Measurements from ENCODE around the gene NKX2-3. TPM values are rescaled to one million over a fixed set of nuclear protein-coding genes. Genes with fewer than 3 reads are reported as not detected.

NKX2-3 gene
- total and polyA plus RNA-seq, 2 of the 8 experiments (the other 6 are each of a cell fraction or from before 2014, with no cell fraction given) = not detected

GRCh38 chr10:99531026-99531695, 1.6 kb upstream of the NKX2-3 start:
- H3K79me2 ChIP-seq (ENCODE audit: control insufficient read depth in 1 of 2, insufficient read depth in 2 of 2, low read length in 2 of 2) = no peaks in the 10 kb centered on the region
- DNase-seq (ENCODE audit: low read depth in 1 of 2, low spot score in 2 of 2) (peak in 1 of 2 experiments; percentile 77), FAIRE-seq (no peak)
- no peak overlapping the region for H2AFZ ChIP-seq (ENCODE audit: low read length)
- H3K23me2 ChIP-seq (ENCODE audit: low read depth, low read length) = no peaks in the 10 kb centered on the region; the same call in 1 of the 2 replicates
- H3K14ac ChIP-seq (ENCODE audit: insufficient read length) = no peak overlapping the region
- no peak overlapping the region for H2BK5ac ChIP-seq (ENCODE audit: low read depth, low read length)
- H2BK20ac ChIP-seq (ENCODE audit: low read length) = no peak overlapping the region
- H3K18ac ChIP-seq (ENCODE audit: extremely low read depth, low read length) = no peak overlapping the region
- POLR2A ChIA-PET (ENCODE audit: partially characterized antibody) = interaction anchor here (0.8 to 2.2 kb wide), 4 partner anchors 8 to 101 kb away, joined by 3 to 7 read pairs (median 4); partner anchors contain the start of gene GOT1
- no peak overlapping the region for H4K91ac ChIP-seq (replicated peaks; ENCODE audit: insufficient read length, low read length)
- CTCF ChIA-PET (ENCODE audit: partially characterized antibody) = interaction anchor here (1.3 to 1.8 kb wide), 6 partner anchors 10 to 95 kb away, joined by 3 to 6 read pairs (median 4); no protein-coding TSS in a partner anchor
- H2BK120ac ChIP-seq (replicated peaks; ENCODE audit: low read depth, low read length) = no peak overlapping the region
- no peak overlapping the region for H4K5ac ChIP-seq (ENCODE audit: insufficient read length, low read depth, low read length)
- no peak overlapping the region for H3K23ac ChIP-seq (ENCODE audit: insufficient read length)
- H3K9ac ChIP-seq (replicated peaks in 1 of 4; ENCODE audit: extremely low read depth in 1 of 4, low read depth in 3 of 4, low read length in 3 of 4) = no peak overlapping the region
- peaks cover 94 to 100% (median 97%) of the 10 kb centered on the region in 4 experiments for H3K27me3 ChIP-seq (replicated peaks in 1 of 4; ENCODE audit: control insufficient read depth in 3 of 4, extremely low read depth in 1 of 4, insufficient read depth in 3 of 4, low read length in 3 of 4)
- no peaks in the 10 kb centered on the region for H3K9me3 ChIP-seq (ENCODE audit: insufficient read depth in 2 of 2, low read depth in 1 of 2, low read length in 1 of 2)
- WGBS, 2 experiments (ENCODE audit: extremely low coverage in 1 of 2, insufficient coverage in 1 of 2, insufficient read length in 1 of 2, insufficient replicate concordance in 2 of 2, low coverage in 1 of 2, low lambda C conversion rate in 2 of 2, missing lambda C conversion rate in 1 of 2) = 7% methylated on average over 37 of the region's 40 CpGs; no CpG with 5 or more reads in 1 of the 2 experiments
- no peak overlapping the region for H3K56ac ChIP-seq (replicated peaks; ENCODE audit: insufficient read length, low read depth, low read length)
- H3K79me1 ChIP-seq (ENCODE audit: low read depth, low read length) = no peaks in the 10 kb centered on the region
- peak overlapping the region; percentile 53 to 61 for H3K4me2 ChIP-seq (ENCODE audit: insufficient read depth in 1 of 2, low read depth in 2 of 2, low read length in 2 of 2)
- H3K4me1 ChIP-seq (replicated peaks in 1 of 4; ENCODE audit: control insufficient read depth in 3 of 4, insufficient read depth in 4 of 4, low read length in 3 of 4) = peaks cover 0 to 45% (median 28%) of the 10 kb centered on the region in 4 experiments; a peak in 6 of 7 replicates
- no peak overlapping the region for H2BK12ac ChIP-seq (ENCODE audit: low read depth, low read length)
- H2BK15ac ChIP-seq (ENCODE audit: low read length) = no peak overlapping the region
- H3K4ac ChIP-seq (replicated peaks; ENCODE audit: insufficient read length, low read depth, low read length) = no peak overlapping the region
- H2AK5ac ChIP-seq (ENCODE audit: low read depth, low read length) = no peak overlapping the region
- H3K27ac ChIP-seq (ENCODE audit: low read depth, low read length) = no peak overlapping the region
- peak overlapping the region; percentile 8; the same call in 1 of the 2 replicates for H4K8ac ChIP-seq (ENCODE audit: extremely low read depth, insufficient read depth, low read length)
- H4K20me1 ChIP-seq (replicated peaks in 1 of 2; ENCODE audit: control insufficient read depth in 1 of 2, insufficient read depth in 2 of 2, low read length in 2 of 2) = peaks cover 43 to 45% of the 10 kb centered on the region in 2 experiments
- peaks cover 0 to 17% (median 0%) of the 10 kb centered on the region in 4 experiments; a peak in 2 of 8 replicates for H3K36me3 ChIP-seq (ENCODE audit: control insufficient read depth in 2 of 4, insufficient read depth in 4 of 4, low read length in 3 of 4)
- H3K4me3 ChIP-seq (ENCODE audit: extremely low read depth in 1 of 4, insufficient read depth in 2 of 4, low read depth in 3 of 4, low read length in 4 of 4) = peak overlapping the region in 3 of 4 experiments; percentile 8 to 46 (median 19); a peak in 3 of 8 replicates
- TF ChIP-seq BACH1 (IDR thresholded peaks at IDR 0.05; ENCODE audit: low read length) (no peak), KDM4A (IDR thresholded peaks at IDR 0.05; ENCODE audit: low read depth, low read length, severe bottlenecking) (peak; percentile 35), RFX5 (IDR thresholded peaks at IDR 0.05; ENCODE audit: borderline replicate concordance, low read depth, low read length) (no peak), MAFK (IDR thresholded peaks at IDR 0.05; ENCODE audit: low read depth, low read length) (no peak), SUZ12 (IDR thresholded peaks at IDR 0.05; ENCODE audit: low read length) (peak; percentile 76), SAP30 (IDR thresholded peaks at IDR 0.05; ENCODE audit: insufficient read depth, insufficient replicate concordance, low read length) (no peak), CEBPB (IDR thresholded peaks at IDR 0.05; ENCODE audit: low read depth, low read length) (no peak), JUN (IDR thresholded peaks at IDR 0.05; ENCODE audit: low read depth, low read length) (no peak), PHF8 (conservative IDR thresholded peaks at IDR 0.05; ENCODE audit: low read depth, low read length) (no peak)
- TF ChIP-seq, protein P1, sequence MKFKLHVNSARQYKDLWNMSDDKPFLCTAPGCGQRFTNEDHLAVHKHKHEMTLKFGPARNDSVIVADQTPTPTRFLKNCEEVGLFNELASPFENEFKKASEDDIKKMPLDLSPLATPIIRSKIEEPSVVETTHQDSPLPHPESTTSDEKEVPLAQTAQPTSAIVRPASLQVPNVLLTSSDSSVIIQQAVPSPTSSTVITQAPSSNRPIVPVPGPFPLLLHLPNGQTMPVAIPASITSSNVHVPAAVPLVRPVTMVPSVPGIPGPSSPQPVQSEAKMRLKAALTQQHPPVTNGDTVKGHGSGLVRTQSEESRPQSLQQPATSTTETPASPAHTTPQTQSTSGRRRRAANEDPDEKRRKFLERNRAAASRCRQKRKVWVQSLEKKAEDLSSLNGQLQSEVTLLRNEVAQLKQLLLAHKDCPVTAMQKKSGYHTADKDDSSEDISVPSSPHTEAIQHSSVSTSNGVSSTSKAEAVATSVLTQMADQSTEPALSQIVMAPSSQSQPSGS (IDR thresholded peaks at IDR 0.05; ENCODE audit: low read length) = no peak
